HepG2 (cell line): ENCODE measurements around the gene ZNF584. TPM values are rescaled to one million over a fixed set of nuclear protein-coding genes. Genes with fewer than 3 reads are reported as not detected.

Experiments used
- HOXA9 ChIP-seq: sonication (generic); formaldehyde crosslinking; IDR thresholded peaks from 2 replicates; pipeline ENCODE4 v1.8.1; 2022; ENCODE audit warnings: missing genetic modification reagents, mild to moderate bottlenecking, moderate library complexity, borderline replicate concordance
- KMT2B ChIP-seq: IDR thresholded peaks from 2 replicates; pipeline ENCODE4 v1.6.1; 2016; ENCODE audit warnings: missing genetic modification reagents, missing compliant biosample characterization
- LCORL ChIP-seq, 2 experiments: fragments of 450-650 bp in 1 of 2; sonication (generic) in 1 of 2; formaldehyde crosslinking in 1 of 2; IDR thresholded peaks; 2 replicates each; pipeline versions ENCODE4 v1.5.0 to v1.6.1; 2017 to 2020; ENCODE audit warnings: antibody characterized with exemption in 1 of 2, missing genetic modification reagents in 1 of 2
- PCBP1 ChIP-seq: fragments of 200-400 bp; formaldehyde crosslinking; IDR thresholded peaks from 2 replicates; pipeline ENCODE4 v1.6.1; 2017; ENCODE audit warnings: mild to moderate bottlenecking, low read depth, low read length, borderline replicate concordance
- ZFP1 ChIP-seq: IDR thresholded peaks from 2 replicates; pipeline ENCODE4 v1.6.1; 2016
- polyA plus RNA-seq, 8 experiments: library from polyadenylated mRNA; depleted of rRNA in 3 of 8; stranded (reverse) in 7 of 8; unstranded in 1 of 8; fragments of >200 nt; fragmentation: Illumina TruSeq in 4 of 8; extraction: Trizol in 4 of 8; gene quantifications; 2 replicates each; pipeline versions ENCODE4 v1.2.1 to v1.2.3, GENCODE V29; 2011 to 2016; ENCODE audit warnings: low read depth in 4 of 8, missing spikeins in 1 of 8, mixed read lengths in 1 of 8; ENCODE audit not compliant: insufficient read depth in 1 of 8
- total RNA-seq, 5 experiments: library from RNA; depleted of rRNA; stranded (reverse); fragments of >200 nt; fragmentation: Illumina TruSeq; extraction: Trizol; gene quantifications; 2 replicates each; pipeline ENCODE4 v1.2.3, GENCODE V29; 2016; ENCODE audit warnings: low read depth in 1 of 5
- TF ChIP-seq, protein P1 (sequence below): sonication (generic); formaldehyde crosslinking; IDR thresholded peaks from 2 replicates; pipeline ENCODE4 v1.5.1; 2020; ENCODE audit warnings: mild to moderate bottlenecking, missing genetic modification reagents, borderline replicate concordance
- TF ChIP-seq, protein P2 (sequence below): sonication (generic); formaldehyde crosslinking; IDR thresholded peaks from 2 replicates; pipeline ENCODE4 v1.4.0; 2020; ENCODE audit warnings: missing genetic modification reagents
- TF ChIP-seq, protein P3 (sequence below): IDR thresholded peaks from 2 replicates; pipeline ENCODE4 v1.6.1; 2016; ENCODE audit warnings: mild to moderate bottlenecking, missing biosample characterization, missing genetic modification reagents
- TF ChIP-seq, protein P4 (sequence below): IDR thresholded peaks from 2 replicates; pipeline ENCODE4 v1.6.1; 2016; ENCODE audit warnings: low read depth, control low read depth
- TF ChIP-seq, protein P5 (sequence below): sonication (generic); formaldehyde crosslinking; IDR thresholded peaks from 2 replicates; pipeline ENCODE4 v1.8.0; 2023; ENCODE audit warnings: mild to moderate bottlenecking, missing genetic modification reagents
- TF ChIP-seq, protein P6 (sequence below): sonication (generic); formaldehyde crosslinking; IDR thresholded peaks from 2 replicates; pipeline ENCODE4 v1.4.0; 2020; ENCODE audit warnings: missing genetic modification reagents
- TF ChIP-seq, protein P7 (sequence below): sonication (generic); formaldehyde crosslinking; IDR thresholded peaks from 2 replicates; pipeline ENCODE4 v1.8.0; 2022; ENCODE audit warnings: missing genetic modification reagents, mild to moderate bottlenecking, inconsistent platforms, borderline replicate concordance

The ZNF584 gene
- total and polyA plus RNA-seq, 2 of the 13 experiments (the other 11 are each of a cell fraction or from before 2014, with no cell fraction given) = 2.4 to 7.0 TPM

DNA sequence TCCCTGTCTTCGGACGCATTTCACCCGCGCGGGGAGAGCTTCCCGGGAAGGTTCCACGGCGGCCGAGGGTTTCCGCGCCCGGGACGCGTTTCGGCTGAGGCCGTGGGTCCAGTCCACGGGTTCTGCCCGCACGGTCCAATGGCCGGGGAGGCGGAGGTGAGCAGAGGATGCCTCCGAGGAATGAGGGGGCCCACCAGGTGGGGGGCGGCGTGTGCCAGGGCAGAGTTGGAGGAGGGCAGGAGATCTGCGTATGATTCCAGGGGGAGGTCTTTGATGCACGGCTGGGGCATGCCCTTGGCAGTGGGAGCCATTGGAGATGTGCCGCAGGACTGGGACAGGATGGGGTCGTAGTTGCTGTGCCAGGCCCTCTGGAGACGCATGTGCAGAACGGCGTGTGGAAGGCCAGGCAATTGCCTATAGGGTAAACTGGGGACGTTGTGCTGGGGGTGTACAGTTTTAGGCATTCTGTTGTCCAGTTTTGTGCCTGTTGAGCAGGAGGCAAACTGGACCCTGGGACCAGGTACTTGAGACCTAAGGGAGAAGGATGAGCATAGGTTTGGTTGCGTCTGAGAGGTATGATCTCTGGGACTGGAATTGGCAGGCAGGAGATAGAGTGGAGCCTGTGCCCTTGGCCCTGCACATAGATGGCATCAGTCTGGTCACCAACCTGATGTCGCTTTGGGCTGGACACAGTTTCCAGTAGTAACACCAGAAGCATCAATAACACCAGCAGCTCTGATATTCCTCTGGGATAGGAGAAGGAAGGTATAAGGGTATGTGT is 751 bp downstream of the ZNF584 start (continued):
- TF ChIP-seq, protein P1, sequence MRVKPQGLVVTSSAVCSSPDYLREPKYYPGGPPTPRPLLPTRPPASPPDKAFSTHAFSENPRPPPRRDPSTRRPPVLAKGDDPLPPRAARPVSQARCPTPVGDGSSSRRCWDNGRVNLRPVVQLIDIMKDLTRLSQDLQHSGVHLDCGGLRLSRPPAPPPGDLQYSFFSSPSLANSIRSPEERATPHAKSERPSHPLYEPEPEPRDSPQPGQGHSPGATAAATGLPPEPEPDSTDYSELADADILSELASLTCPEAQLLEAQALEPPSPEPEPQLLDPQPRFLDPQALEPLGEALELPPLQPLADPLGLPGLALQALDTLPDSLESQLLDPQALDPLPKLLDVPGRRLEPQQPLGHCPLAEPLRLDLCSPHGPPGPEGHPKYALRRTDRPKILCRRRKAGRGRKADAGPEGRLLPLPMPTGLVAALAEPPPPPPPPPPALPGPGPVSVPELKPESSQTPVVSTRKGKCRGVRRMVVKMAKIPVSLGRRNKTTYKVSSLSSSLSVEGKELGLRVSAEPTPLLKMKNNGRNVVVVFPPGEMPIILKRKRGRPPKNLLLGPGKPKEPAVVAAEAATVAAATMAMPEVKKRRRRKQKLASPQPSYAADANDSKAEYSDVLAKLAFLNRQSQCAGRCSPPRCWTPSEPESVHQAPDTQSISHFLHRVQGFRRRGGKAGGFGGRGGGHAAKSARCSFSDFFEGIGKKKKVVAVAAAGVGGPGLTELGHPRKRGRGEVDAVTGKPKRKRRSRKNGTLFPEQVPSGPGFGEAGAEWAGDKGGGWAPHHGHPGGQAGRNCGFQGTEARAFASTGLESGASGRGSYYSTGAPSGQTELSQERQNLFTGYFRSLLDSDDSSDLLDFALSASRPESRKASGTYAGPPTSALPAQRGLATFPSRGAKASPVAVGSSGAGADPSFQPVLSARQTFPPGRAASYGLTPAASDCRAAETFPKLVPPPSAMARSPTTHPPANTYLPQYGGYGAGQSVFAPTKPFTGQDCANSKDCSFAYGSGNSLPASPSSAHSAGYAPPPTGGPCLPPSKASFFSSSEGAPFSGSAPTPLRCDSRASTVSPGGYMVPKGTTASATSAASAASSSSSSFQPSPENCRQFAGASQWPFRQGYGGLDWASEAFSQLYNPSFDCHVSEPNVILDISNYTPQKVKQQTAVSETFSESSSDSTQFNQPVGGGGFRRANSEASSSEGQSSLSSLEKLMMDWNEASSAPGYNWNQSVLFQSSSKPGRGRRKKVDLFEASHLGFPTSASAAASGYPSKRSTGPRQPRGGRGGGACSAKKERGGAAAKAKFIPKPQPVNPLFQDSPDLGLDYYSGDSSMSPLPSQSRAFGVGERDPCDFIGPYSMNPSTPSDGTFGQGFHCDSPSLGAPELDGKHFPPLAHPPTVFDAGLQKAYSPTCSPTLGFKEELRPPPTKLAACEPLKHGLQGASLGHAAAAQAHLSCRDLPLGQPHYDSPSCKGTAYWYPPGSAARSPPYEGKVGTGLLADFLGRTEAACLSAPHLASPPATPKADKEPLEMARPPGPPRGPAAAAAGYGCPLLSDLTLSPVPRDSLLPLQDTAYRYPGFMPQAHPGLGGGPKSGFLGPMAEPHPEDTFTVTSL (CRISPR knock-in tag) = no peak
- TF ChIP-seq, protein P2, sequence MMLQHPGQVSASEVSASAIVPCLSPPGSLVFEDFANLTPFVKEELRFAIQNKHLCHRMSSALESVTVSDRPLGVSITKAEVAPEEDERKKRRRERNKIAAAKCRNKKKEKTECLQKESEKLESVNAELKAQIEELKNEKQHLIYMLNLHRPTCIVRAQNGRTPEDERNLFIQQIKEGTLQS (CRISPR knock-in tag) = peak; percentile 2; the same call in 1 of the 2 replicates
- TF ChIP-seq, protein P3, sequence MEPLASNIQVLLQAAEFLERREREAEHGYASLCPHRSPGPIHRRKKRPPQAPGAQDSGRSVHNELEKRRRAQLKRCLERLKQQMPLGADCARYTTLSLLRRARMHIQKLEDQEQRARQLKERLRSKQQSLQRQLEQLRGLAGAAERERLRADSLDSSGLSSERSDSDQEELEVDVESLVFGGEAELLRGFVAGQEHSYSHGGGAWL (CRISPR knock-in tag) = peak; percentile 16; the same call in 1 of the 2 replicates
- no peak for TF ChIP-seq ZFP1 (CRISPR knock-in tag)
- TF ChIP-seq, protein P4, sequence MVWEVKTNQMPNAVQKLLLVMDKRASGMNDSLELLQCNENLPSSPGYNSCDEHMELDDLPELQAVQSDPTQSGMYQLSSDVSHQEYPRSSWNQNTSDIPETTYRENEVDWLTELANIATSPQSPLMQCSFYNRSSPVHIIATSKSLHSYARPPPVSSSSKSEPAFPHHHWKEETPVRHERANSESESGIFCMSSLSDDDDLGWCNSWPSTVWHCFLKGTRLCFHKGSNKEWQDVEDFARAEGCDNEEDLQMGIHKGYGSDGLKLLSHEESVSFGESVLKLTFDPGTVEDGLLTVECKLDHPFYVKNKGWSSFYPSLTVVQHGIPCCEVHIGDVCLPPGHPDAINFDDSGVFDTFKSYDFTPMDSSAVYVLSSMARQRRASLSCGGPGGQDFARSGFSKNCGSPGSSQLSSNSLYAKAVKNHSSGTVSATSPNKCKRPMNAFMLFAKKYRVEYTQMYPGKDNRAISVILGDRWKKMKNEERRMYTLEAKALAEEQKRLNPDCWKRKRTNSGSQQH (CRISPR knock-in tag) = 0 out of 2 replicates have a peak, but pooled peaks have one; percentile 19
- TF ChIP-seq LCORL (IDR thresholded peaks at IDR 0.05) = no peak
- TF ChIP-seq LCORL (CRISPR knock-in tag; IDR thresholded peaks at IDR 0.05) = 0 out of 2 replicates have a peak, but pooled peaks have one; percentile 18
- peak; percentile 15; the same call in 1 of the 2 replicates for TF ChIP-seq KMT2B (CRISPR knock-in tag)
- TF ChIP-seq, protein P5, sequence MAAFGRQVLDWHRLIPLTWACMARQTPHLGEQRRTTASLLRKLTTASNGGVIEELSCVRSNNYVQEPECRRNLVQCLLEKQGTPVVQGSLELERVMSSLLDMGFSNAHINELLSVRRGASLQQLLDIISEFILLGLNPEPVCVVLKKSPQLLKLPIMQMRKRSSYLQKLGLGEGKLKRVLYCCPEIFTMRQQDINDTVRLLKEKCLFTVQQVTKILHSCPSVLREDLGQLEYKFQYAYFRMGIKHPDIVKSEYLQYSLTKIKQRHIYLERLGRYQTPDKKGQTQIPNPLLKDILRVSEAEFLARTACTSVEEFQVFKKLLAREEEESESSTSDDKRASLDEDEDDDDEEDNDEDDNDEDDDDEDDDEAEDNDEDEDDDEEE (CRISPR knock-in tag) = peak; percentile 61; the same call in 1 of the 2 replicates
- TF ChIP-seq HOXA9 (CRISPR knock-in tag) = no peak
- no peak for TF ChIP-seq PCBP1
- TF ChIP-seq, protein P6, sequence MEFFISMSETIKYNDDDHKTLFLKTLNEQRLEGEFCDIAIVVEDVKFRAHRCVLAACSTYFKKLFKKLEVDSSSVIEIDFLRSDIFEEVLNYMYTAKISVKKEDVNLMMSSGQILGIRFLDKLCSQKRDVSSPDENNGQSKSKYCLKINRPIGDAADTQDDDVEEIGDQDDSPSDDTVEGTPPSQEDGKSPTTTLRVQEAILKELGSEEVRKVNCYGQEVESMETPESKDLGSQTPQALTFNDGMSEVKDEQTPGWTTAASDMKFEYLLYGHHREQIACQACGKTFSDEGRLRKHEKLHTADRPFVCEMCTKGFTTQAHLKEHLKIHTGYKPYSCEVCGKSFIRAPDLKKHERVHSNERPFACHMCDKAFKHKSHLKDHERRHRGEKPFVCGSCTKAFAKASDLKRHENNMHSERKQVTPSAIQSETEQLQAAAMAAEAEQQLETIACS (CRISPR knock-in tag) = no peak
- TF ChIP-seq, protein P7, sequence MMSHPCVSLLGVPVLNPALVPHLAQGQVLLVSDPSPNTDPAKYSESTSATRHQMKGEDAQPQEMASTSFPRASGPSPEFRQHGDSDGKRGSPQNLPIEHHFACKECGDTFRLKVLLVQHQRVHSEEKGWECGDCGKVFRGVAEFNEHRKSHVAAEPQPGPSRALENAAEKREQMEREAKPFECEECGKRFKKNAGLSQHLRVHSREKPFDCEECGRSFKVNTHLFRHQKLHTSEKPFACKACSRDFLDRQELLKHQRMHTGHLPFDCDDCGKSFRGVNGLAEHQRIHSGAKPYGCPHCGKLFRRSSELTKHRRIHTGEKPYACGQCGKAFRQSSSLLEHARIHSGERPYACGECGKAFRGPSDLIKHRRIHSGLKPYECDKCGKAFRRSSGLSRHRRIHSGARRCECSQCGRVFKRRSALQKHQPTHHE = 0 out of 2 replicates have a peak, but pooled peaks have one; percentile 20
